ENCODE data around the gene BUD23. TPM values are rescaled to one million over a fixed set of nuclear protein-coding genes. Genes with fewer than 3 reads are reported as not detected.
A peak's percentile ranks its signal among the peaks of the same experiment; 100 is the strongest.
"Not testable (repeated sequence)": the region's sequence is repeated elsewhere in the genome, so short reads cannot be mapped to it uniquely, and the experiment has no call there.

The BUD23 gene
- total RNA-seq, 4 donors from 2014 or later: 22.5 to 50.6 (median 39.3) TPM

DNA sequence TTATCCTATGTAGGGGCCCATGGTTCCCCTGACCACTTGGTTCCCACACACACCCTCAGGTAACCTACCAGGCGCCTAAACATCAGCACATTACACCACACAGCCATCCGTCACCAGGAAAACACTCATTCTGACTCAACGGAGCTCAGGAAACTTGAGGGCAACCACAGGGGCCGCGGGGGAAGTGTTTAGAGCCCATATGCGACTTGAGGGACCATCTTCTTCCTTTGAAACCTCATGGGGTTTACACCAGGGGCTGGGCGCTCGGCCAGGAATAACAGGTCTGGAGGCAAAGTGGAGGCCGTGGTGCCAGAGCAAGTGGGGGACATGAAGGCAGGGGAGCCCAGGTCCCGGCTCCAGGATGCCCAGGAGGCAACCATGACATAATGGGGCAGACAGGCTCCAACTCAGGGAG, 34.6 kb downstream of the BUD23 start:
- Histone ChIP-seq H3K27me3 (no peaks in the 10 kb centered on the region), H3K36me3 (peaks cover 0 to 9% (median 0%) of the 10 kb centered on the region in 3 donors), H3K4me3 (peak overlapping the region in 2 of 4 donors; percentile 11 to 87), H3K27ac (no peak overlapping the region), H3K9me3 (no peaks in the 10 kb centered on the region), H3K4me1 (peaks cover 0 to 35% (median 10%) of the 10 kb centered on the region in 4 donors)
- 55 to 58% methylated on average over 10 of the region's 10 CpGs for WGBS, 2 donors
- TF ChIP-seq POLR2A (IDR thresholded peaks at IDR 0.05) (no peak), EP300 (IDR thresholded peaks at IDR 0.05) (no peak)
- TF ChIP-seq, protein P1, sequence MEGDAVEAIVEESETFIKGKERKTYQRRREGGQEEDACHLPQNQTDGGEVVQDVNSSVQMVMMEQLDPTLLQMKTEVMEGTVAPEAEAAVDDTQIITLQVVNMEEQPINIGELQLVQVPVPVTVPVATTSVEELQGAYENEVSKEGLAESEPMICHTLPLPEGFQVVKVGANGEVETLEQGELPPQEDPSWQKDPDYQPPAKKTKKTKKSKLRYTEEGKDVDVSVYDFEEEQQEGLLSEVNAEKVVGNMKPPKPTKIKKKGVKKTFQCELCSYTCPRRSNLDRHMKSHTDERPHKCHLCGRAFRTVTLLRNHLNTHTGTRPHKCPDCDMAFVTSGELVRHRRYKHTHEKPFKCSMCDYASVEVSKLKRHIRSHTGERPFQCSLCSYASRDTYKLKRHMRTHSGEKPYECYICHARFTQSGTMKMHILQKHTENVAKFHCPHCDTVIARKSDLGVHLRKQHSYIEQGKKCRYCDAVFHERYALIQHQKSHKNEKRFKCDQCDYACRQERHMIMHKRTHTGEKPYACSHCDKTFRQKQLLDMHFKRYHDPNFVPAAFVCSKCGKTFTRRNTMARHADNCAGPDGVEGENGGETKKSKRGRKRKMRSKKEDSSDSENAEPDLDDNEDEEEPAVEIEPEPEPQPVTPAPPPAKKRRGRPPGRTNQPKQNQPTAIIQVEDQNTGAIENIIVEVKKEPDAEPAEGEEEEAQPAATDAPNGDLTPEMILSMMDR (IDR thresholded peaks at IDR 0.05): no peak
- no peak for DNase-seq (ENCODE audit: low spot score in 2 of 2)

DNA sequence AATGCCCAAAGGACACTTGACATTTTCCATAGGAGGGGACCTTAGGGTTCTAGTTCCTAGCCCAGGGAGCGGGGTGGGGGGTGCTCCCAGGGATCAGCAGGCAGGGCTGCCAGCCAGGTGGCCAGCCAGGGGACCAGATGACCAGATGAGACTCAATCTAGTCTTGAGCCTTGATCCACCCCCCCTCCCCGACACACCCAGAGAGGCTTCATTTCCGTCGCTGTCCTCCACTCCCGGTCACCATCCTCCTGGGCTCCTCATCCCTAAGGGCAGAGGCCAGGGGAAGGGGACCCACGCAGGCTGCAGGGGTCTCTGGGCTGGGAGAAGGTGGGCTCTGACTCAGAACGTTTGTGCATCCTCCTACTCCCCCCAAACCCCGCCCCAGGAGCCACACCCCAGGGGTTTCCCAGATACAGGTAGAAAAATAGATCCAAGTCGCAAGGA, 35.1 kb downstream of the BUD23 start:
- no peak for DNase-seq (ENCODE audit: low spot score in 2 of 2)
- peaks cover 0 to 35% (median 10%) of the 10 kb centered on the region in 4 donors for H3K4me1 ChIP-seq
- H3K27me3 ChIP-seq: no peaks in the 10 kb centered on the region
- peaks cover 0 to 9% (median 0%) of the 10 kb centered on the region in 3 donors for H3K36me3 ChIP-seq
- peak overlapping the region in 1 of 4 donors; percentile 66 for H3K27ac ChIP-seq
- peak overlapping the region; percentile 64 to 87 (median 80) for H3K4me3 ChIP-seq
- WGBS, 2 donors: 44 to 46% methylated on average over 9 of the region's 9 CpGs
- TF ChIP-seq, protein P1 (IDR thresholded peaks at IDR 0.05): no peak
- TF ChIP-seq POLR2A (IDR thresholded peaks at IDR 0.05) (no peak), EP300 (IDR thresholded peaks at IDR 0.05) (no peak)
- H3K9me3 ChIP-seq: no peaks in the 10 kb centered on the region

DNA sequence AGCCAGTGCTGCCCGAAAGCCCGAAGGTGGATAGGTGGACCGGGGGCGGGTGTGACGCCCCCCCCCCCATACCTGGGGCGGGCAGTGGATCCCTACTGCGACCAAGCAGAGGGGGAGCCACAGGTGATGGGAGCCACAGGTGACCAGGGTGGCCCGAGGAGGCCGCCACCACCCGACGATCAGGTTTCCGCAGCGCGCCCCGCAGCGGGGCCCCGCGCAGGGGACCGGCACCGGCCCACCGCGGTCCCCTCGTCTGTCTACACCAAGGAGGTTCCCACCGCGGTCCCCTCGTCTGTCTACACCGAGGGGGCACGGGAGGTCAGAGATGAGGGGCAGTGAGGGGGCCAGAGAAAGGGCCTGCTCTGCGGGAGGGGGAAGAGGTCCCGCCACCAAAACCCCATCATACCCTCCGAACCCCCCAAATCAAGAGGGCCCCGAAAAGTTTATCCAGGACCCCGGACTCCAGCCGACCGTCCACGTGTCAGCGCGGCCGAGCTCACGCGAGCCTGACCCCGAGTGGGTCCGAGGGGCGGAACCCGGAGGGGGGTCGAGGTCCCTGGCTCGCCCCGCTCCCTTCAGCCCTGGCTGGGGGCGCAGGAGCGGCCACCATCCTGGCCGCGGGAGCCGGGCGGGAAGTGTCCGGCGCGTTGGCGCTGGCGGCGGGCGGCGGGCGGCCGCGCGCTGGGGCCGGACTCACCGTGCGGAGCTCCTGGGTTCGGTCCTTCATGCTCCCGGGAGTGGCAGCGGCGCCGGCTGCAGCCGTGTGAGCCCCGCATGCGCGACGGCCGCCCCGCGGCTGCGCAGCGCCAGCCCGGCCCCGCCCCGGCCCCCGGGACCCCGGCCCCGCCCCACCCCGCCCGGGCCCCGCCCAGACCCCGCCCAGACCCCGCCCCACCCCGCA, 35.8 kb downstream of the BUD23 start, which contains the start of gene STX1A:
Gene STX1A (minus strand): TSS at position 765 of the 901 bp plus-strand sequence. CDS start 38 bp downstream, at position 727.
- H3K4me3 ChIP-seq: peak within 1 kb of the TSS; percentile 64 to 87 (median 80)
- H3K9me3 ChIP-seq: no peaks in the 10 kb centered on the region
- H3K27ac ChIP-seq: peak within 1 kb of the TSS in 2 of 4 donors; percentile 52 to 66
- TF ChIP-seq, protein P1 (IDR thresholded peaks at IDR 0.05): no peak
- TF ChIP-seq POLR2A (IDR thresholded peaks at IDR 0.05) (peak in 1 of 2 donors; percentile 38), EP300 (IDR thresholded peaks at IDR 0.05) (no peak)
- peaks cover 0 to 9% (median 0%) of the 10 kb centered on the region in 3 donors for H3K36me3 ChIP-seq
- WGBS, 2 donors: 1 to 2% methylated on average over 38 to 85 of the region's 96 CpGs
- H3K27me3 ChIP-seq: no peaks in the 10 kb centered on the region
- no peak for DNase-seq (ENCODE audit: low spot score in 2 of 2)
- H3K4me1 ChIP-seq: peaks cover 0 to 35% (median 10%) of the 10 kb centered on the region in 4 donors

DNA sequence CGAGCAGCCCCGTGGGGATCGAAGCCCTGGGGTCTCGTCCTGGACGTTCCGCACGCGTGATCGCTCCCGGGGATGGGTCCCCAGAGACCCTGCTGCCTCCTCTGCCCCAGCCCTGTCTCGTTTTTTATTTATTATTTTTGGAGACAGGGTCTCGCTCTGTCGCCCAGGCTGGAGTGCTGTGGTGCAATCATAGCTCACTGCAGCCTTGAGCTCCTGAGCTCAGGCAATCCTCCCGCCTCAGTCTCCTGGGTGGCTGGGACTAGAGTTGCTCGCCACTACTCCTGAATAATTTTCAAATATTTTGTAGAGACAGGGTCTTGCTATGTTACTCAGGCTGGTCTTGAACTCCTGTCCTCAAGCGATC, 36.4 kb downstream of the BUD23 start:
- Histone ChIP-seq H3K36me3 (peaks cover 0 to 9% (median 0%) of the 10 kb centered on the region in 3 donors), H3K27me3 (no peaks in the 10 kb centered on the region), H3K9me3 (no peaks in the 10 kb centered on the region), H3K4me3 (peak overlapping the region; percentile 31 to 87 (median 62)), H3K27ac (no peak overlapping the region), H3K4me1 (peaks cover 0 to 35% (median 10%) of the 10 kb centered on the region in 4 donors)
- DNase-seq (ENCODE audit: low spot score in 2 of 2): no peak
- 11 to 30% methylated on average over 6 to 11 of the region's 16 CpGs for WGBS, 2 donors
- no peak for TF ChIP-seq POLR2A (IDR thresholded peaks at IDR 0.05)
- TF ChIP-seq, protein P1 (IDR thresholded peaks at IDR 0.05): no peak
- TF ChIP-seq EP300 (IDR thresholded peaks at IDR 0.05): no peak

DNA sequence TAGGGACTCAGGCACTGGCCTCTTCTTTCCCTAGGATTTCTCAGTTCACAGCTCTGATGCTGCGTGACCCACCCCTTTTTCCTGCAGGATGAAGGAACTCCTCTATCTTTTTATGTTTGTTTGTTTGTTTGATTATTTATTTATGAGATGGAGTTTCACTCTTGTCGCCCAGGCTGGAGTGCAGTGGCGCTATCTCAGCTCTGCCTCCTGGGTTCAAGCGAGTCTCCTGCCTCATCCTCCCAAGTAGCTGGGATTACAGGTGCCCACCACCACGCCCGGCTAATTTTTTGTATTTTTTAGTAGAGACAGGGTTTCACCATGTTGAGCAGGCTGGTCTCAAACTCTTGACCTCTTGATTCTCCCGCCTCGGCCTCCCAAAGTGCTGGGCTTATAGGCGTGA, 37.0 kb downstream of the BUD23 start:
- H3K27ac ChIP-seq: not testable (repeated sequence)
- WGBS, 2 donors: 96 to 97% methylated on average over 9 of the region's 9 CpGs

More for the DNA sequence above, 37.0 kb downstream of the BUD23 start:
- peaks cover 0 to 35% (median 10%) of the 10 kb centered on the region in 4 donors for H3K4me1 ChIP-seq
- not testable (repeated sequence) for H3K4me3 ChIP-seq; H3K36me3 ChIP-seq; H3K9me3 ChIP-seq; DNase-seq (ENCODE audit: low spot score in 2 of 2); H3K27me3 ChIP-seq

Measured in tibial nerve (tissue), 4 donors.